ENCODE results near the gene STX7.

STX7 gene

GRCh38 chr6:132466952-132467351 is 46.0 kb downstream of the STX7 start:
- no peak for DNase-seq

- DNase-seq: no peak
Observed at GRCh38 chr6:132465530-132466485, 47.1 kb downstream of the STX7 start.

- no peak for DNase-seq
Observed at GRCh38 chr6:132464538-132465256, 48.2 kb downstream of the STX7 start.

GRCh38 chr6:132461958-132462357 is 51.0 kb downstream of the STX7 start:
- DNase-seq: no peak

- no peak for DNase-seq
Observed at GRCh38 chr6:132459605-132459952, 53.3 kb downstream of the STX7 start.

- no peak for DNase-seq
Observed at GRCh38 chr6:132458887-132459604, 53.9 kb downstream of the STX7 start.

- DNase-seq: no peak
Observed at GRCh38 chr6:132456700-132457143, 56.2 kb downstream of the STX7 start.

GRCh38 chr6:132446855-132447241 is 66.1 kb downstream of the STX7 start:
- no peak for DNase-seq

- DNase-seq: no peak
Observed at GRCh38 chr6:132446141-132446854, 66.6 kb downstream of the STX7 start.

GRCh38 chr6:132445201-132445951 is 67.5 kb downstream of the STX7 start:
- no peak for DNase-seq

- DNase-seq: no peak
Observed at GRCh38 chr6:132443206-132443605, 69.7 kb downstream of the STX7 start.

- no peak for DNase-seq
Observed at GRCh38 chr6:132430110-132430509, 82.8 kb downstream of the STX7 start.

- no peak for DNase-seq
Observed at GRCh38 chr6:132425176-132425575, 87.7 kb downstream of the STX7 start.

- no peak for DNase-seq
Observed at GRCh38 chr6:132423839-132424238, 89.1 kb downstream of the STX7 start.

GRCh38 chr6:132418235-132418965 is 94.5 kb downstream of the STX7 start:
- DNase-seq: no peak

GRCh38 chr6:132414761-132415160 is 98.2 kb downstream of the STX7 start:
- no peak for DNase-seq

GRCh38 chr6:132414322-132414721 is 98.6 kb downstream of the STX7 start:
- DNase-seq: no peak

- DNase-seq: no peak
Observed at GRCh38 chr6:132413499-132413802, 99.5 kb downstream of the STX7 start.

GRCh38 chr6:132412656-132413498 is 100.0 kb downstream of the STX7 start:
- no peak for DNase-seq

GRCh38 chr6:132411296-132411695 is 101.6 kb downstream of the STX7 start:
- no peak for DNase-seq

GRCh38 chr6:132410830-132411229 is 102.1 kb downstream of the STX7 start:
- no peak for DNase-seq

Measured in NCI-H187 (cell line).